ENCODE results near the gene TYMP.
"Not testable (repeated sequence)": the region's sequence is repeated elsewhere in the genome, so short reads cannot be mapped to it uniquely, and the experiment has no call there.

TYMP gene

DNA sequence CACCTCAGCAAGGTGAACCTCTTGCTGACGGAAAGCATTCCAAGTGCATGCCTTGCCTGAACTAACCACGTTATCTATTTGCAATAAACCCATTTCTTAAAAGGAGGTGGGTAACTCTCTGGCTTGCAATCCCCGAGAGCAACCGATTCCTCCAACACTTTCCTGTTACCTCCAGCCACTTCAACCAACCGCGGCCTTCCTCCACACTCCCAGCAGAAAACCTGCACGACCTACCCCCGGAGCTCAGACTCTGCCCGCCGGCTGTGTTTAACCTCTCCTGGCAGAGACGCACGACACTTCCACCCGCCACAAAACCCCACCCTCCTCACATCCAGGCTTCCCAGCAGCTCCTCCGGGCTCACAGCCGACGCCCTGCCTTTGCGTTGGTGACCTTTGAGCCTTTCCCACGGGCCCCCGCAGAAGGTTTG is 5.1 kb downstream of the TYMP start:
- no peak for DNase-seq (ENCODE audit: low spot score)

DNA sequence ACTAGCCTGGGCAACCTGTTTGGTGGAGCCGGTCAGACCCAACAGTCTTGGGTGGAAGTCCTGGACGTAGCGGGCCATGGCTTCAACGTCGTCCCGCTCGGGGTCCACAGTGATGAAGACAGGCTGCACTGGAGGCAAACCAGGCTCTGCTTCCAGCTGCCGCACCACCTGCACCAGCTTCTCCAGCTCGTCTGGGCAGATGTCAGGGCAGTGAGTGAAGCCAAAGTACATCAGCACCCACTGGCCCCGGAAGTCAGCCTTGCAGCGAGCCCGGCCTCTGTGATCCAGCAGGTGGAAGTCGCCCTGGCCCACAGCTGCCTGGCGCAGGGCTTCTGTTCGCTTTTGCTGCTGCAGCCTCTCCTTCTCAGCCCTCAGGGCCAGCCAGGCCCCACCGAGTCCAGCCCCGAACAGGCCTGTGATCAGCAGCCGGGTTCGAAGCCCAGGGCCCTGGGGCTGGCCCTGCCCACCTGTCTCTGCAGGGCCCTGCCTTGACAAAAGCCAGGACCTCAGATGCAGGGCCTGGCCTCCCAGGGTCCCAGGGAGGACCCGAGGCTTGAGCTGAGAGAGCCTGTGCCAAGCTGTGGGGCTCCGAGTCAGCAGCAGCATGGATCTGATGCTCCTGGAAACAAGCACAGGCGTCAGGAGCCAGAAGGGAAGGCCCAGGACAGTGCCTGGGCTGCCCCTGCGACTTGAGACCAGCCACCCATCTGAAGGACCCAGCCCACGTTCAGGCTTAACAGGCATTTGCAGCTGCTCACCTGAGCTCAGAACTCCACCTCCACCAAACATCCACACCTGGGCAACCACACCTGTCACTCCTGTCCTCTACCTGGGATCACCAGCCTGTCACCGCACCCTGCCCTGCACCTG is 5.8 kb downstream of the TYMP start:
- no peak for DNase-seq (ENCODE audit: low spot score)

DNA sequence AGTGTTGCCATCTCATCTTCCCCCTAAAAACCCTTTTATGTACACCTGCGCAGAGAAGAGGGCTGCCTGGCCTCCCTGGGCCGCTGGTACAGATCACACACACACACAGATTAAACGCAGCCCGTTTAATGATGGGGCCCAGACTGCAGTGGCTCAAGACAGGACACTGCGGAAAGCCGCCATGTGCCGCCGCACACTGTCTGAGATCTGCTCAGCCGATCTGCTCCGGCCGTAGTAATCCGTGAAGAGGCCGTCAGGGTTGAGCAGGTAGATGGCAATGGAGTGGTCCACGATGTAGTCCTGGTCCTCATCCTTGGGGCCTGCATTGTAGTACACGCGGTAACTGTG is 6.4 kb downstream of the TYMP start:
- DNase-seq (ENCODE audit: low spot score) = no peak

DNA sequence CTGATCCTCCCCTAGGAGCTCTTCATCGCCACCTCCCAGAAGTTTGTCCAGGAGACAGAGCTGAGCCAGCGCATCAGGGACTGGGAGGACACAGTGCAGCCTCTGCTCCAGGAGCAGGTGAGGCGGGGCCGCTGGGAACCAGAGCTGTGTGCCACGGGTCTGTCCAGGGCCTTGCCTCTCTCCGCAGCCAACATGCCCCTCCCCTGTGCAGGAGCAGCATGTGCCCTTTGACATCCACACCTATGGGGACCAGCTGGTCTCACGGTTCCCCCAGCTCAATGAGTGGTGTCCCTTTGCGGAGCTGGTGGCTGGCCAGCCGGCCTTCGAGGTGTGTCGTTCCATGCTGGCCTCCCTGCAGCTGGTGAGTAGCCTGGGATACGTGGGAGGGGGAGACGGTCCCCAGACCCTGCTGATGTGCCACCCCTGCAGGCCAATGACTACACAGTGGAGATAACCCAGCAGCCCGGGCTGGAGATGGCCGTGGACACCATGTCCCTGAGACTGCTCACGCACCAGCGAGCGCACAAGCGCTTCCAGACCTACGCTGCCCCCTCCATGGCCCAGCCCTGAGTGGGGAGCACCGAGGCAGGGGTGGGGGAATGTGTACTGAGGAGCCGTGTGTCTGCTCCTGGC is 6.9 kb downstream of the TYMP start:
- DNase-seq (ENCODE audit: low spot score) = no peak

DNA sequence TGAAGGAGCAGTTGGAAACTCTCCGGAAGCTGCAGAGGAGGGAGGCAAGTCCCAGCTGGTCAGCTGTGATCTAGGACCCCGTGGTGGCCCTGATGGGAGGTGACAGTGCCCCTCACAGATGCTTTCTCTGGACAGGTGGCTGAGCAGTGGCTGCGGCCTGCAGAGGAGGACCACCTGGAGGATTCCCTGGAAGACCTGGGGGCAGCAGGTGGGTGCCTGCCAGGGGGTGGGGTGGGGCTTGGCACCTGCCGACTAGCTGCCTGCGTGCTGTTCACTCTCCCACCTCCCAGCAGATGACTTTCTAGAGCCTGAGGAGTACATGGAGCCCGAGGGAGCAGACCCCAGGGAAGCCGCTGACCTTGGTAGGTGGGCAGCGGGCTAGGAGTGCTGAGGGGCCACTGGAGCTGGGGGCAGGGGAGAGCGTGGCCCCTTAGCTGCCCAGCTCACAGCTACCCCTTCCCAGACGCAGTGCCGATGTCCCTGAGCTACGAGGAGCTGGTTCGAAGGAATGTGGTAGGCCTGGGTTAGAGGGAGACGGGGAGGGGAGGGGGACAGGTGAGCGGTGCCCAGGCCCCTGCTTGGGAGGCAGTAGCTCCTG is 7.5 kb downstream of the TYMP start:
- DNase-seq (ENCODE audit: low spot score) = no peak

DNA sequence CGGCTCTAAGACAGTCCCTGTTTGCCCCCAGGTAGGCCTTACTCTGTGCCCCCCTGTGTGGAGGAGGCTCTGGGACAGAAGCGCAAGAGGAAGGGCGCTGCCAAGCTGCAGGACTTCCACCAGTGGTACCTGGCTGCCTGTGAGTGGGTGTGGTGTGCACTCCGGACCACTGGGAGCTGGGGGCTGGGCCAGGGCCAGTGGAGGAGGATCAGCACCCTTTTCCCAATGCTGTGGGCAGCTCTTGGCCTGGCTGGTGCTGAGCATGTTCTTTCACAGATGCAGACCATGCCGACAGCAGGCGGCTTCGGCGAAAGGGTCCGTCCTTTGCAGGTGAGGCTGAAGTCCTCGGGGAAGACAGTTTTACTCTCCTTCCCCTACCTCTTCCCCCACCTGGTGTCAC is 8.1 kb downstream of the TYMP start:
- no peak for DNase-seq (ENCODE audit: low spot score)

DNA sequence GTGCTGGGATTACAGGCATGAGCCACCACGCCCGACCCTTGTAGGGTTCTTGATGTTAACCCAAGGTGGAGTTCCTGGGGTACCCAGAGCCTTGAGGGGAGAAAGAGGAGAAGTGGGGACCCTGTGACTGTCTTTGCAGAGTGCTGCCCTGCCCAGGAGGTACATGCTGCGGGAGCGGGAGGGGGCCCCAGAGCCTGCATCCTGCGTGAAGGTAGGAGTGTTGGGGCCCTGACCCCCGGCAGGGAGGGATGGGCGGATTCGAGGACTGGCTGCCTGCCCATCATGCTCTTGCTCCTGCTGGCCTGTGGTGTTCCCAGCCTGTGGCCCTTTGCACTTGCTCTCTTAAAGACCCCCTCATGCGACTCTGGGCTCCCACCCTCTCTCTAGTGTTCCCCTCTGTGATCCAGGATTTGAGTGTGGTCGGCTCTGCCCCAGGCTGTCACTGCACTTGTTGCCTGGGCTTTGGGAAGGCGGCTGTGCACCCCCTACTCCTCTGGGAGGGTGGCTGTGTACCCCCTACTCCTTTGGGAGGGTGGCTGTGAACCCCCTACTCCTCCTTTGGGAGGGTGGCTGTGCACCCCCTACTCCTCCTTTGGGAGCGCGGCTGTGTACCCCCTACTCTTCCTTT is 8.9 kb downstream of the TYMP start:
- DNase-seq (ENCODE audit: low spot score) = no peak

DNA sequence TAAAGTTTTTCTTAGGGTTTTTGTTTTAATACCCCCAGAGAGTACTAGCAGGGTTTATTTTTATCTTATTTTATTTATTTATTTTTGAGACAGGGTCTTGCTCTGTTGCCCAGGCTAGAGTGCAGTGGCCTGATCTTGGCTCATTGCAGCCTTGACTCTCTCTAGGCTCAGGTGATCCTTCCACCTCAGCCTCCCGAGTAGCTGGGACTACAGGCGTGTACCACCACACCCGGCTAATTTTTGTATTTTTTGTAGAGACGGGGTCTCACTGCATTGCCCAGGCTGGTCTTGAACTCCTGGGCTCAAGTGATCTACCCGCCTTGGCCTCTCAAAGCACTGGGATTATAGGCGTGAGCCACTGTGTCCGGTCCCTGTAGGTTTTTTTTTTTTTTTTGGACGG is 9.6 kb downstream of the TYMP start:
- DNase-seq (ENCODE audit: low spot score) = not testable (repeated sequence)

DNA sequence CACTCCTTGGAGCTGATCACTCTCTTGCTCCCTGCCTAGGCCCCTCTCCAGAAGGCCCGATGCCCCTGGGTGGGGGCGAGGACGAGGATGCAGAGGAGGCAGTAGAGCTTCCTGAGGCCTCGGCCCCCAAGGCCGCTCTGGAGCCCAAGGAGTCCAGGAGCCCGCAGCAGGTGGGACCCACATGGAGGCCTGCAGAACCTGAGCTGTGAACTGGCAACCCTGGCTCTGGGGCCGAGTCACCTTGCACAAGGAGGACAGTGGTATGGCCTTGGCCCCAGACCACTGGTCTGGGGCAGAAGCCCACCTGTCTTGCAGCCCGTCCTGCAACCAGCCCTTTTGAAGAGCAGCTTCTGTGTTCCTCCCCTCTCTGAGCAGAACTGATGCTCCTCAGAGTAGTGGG is 10.7 kb downstream of the TYMP start:
- DNase-seq (ENCODE audit: low spot score) = no peak

DNA sequence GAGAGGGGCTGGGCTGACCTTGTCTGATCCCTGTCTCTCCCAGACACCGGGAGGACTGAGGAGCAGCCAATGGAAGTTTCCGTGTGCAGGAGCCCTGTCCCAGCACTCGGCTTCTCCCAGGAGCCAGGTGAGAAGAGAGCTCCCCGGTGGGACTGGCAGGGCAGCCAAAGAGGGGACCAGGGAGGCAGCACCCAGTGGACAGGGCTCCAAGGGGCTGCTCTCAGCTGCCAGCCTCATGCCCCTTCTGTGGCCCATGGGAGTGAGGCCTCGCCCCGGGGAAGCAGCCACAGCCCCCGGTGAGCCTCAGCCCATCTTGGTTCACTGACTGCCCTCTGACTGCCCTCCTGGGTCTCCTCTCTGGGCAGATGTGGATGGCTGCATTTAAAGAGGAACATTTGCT is 11.2 kb downstream of the TYMP start:
- no peak for DNase-seq (ENCODE audit: low spot score)

DNA sequence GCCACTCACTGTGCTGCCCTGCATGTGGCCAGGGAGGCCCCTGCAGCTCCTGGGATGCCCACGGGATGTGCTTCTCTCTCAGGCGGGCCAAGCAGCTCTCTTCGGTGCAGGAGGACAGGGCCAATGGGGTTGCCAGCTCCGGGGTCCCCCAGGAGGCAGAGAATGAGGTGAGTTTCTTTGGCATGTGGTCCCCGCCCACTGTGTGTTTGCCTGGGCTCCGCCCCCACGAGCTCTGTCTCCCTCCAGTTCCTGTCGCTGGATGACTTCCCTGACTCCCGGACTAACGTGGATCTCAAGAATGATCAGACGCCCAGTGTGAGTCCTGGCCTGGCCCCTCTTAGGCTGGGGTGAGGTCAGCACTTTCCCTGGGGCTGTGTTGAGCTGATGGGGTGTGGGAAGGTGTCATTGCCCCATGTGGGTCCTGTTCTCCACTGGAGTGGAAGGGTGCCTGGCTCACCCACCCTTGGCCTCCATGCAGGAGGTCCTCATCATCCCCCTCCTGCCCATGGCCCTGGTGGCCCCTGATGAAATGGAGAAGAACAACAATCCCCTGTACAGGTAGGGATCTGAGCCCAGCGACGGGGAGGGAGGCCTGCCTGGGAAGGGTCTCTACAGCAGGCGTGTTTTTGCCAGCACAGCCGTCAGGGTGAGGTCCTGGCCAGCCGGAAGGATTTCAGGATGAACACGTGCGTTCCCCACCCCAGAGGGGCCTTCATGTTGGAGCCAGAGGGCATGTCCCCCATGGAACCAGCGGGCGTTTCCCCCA is 12.1 kb downstream of the TYMP start:
- DNase-seq (ENCODE audit: low spot score) = no peak

DNA sequence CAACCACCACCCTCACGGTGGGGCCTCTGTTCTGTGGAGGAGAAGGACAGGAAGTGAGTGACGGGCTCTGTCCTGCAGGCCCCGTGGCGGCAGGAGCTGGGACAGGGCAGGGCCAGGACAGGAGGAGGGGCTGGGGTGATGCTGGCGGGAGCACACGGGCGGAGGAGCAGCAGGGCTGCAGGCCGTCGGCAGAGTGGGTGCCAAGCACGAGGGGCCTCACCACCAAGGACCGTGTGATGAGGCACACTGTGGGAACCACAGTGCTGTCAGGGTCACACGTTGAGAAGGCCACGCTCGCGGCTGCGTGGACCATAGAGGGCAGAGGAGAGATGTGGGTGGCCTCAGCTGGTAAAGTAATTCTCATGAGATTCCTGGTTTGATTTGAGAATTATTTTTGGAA is 12.9 kb downstream of the TYMP start:
- no peak for DNase-seq (ENCODE audit: low spot score)

DNA sequence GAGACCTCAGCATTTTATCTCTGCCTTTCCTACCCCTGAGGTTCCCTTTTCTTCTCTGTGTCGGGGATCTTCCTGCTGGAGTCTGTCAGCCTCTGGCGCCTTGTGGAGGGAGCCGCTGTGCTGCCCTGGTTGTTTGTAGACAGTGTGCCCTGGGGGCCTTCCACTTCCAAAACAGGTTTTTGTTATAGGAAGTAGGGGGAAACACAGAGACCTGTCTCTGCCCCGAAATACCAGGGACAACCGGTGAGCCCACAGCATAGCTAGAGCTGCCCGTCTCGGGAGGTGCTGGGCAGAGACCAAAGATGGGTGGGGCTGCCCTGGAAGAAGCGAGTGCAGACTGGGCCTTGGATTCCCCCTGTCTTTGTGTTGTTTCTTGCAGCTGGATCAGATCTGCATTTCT is 13.7 kb downstream of the TYMP start:
- no peak for DNase-seq (ENCODE audit: low spot score)

DNA sequence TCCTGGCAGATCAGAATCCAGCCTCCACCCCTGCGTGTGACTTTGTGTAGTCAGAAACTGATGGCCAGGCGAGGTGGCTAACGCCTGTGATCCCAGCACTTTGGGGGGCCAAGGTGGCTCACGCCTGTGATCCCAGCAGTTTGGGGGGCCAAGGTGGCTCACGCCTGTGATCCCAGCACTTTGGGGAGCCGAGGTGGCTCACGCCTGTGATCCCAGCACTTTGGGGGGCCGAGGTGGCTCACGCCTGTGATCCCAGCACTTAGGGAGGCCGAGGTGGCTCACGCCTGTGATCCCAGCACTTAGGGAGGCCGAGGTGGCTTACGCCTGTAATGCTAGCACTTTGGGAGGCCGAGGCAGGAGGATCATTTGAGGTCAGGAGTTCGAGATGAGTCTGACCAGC is 16.6 kb downstream of the TYMP start:
- DNase-seq (ENCODE audit: low spot score) = no peak

DNA sequence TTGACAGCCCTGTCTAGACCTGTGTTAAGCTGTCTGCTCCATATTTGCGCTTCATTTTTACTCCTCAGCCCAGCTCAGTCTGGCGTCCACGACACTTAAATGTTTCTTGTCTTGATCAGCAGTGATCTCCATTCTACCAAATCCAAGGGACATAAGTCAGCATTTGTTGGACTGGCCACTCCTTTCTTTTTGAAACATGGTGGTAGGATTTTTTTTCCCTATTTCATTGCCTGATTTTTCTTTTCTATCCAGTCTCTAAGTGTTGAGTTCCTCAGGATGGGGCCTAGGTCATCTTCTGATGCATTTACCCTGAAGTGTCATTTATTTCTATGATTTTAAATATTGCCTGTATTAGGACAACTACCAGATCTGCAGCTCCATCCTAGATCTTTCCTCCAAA is 20.9 kb downstream of the TYMP start:
- no peak for DNase-seq (ENCODE audit: low spot score)

DNA sequence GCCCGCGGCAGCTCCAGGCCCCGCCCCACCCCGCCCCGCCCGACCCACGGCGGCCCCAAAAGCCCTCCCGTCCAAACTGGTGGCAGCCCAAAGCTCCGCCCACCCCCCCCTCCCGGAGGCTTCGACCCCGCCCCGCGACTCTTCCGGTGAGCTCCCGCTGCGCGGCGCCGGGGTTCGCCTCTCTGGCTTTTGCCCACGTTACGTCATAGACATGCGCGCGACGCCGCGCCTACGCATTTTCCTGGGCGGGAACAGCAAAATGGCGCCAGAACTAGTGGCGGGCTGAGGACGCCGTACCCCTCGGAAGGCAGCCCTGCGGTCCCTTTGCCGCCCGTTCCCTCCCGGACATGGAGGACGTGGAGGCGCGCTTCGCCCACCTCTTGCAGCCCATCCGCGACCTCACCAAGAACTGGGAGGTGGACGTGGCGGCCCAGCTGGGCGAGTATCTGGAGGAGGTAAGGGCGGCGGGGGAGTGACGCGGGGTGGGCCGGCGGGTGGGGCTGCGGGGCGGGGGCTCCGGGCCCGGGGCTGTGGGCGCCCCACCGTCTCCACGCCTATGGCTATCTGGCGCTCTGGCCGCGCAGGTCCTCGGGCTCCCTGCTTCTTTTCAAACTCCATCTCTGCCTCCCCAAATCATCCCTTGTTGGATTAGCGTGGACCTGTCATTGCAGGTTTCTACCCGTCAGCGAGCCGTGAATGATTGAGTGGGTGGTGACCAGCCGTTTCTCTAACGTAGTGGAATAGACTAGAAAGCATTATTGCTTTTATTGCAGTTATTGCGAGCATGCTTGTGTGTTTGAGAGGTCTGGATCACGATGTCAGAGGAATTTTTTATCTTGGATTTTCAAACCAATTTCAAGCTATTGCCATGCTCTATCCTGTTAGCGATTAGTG is 21.6 kb downstream of the TYMP start, which contains the start of gene NCAPH2:
Gene NCAPH2 (plus strand): TSS at position 234 of the 894 bp plus-strand sequence. CDS start 114 bp downstream, at position 348.
- peak; percentile 98 for DNase-seq (ENCODE audit: low spot score)

DNA sequence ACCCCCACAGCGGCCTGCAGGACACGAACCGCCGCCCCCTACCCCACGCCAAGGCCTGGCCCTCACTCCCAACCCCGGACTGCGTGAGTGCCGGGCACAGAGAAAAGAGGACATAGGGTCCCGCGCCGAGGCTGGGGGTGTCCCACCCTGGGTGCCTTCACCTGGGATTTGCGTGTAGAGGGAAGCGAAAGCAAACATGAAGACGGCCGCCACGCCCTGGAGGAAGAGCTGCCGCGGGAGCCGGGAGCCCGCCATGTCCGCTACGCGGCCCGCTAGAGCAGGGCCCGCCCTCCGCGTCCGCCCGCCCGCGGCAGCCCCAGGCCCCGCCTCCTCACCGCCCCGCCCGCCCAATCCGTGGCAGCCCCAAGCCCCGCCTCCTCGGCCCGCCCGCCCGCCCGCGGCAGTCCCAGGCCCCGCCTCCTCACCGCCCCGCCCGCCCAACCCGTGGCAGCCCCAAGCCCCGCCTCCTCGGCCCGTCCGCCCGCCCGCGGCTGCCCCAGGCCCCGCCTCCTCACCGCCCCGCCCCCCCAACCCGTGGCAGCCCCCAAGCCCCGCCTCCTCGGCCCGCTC is 22.3 kb downstream of the TYMP start, which contains the start of gene LMF2:
Gene LMF2 (minus strand): TSS at position 282 of the 570 bp plus-strand sequence. CDS start 27 bp downstream, at position 255.
- DNase-seq (ENCODE audit: low spot score) = peak; percentile 91

DNA sequence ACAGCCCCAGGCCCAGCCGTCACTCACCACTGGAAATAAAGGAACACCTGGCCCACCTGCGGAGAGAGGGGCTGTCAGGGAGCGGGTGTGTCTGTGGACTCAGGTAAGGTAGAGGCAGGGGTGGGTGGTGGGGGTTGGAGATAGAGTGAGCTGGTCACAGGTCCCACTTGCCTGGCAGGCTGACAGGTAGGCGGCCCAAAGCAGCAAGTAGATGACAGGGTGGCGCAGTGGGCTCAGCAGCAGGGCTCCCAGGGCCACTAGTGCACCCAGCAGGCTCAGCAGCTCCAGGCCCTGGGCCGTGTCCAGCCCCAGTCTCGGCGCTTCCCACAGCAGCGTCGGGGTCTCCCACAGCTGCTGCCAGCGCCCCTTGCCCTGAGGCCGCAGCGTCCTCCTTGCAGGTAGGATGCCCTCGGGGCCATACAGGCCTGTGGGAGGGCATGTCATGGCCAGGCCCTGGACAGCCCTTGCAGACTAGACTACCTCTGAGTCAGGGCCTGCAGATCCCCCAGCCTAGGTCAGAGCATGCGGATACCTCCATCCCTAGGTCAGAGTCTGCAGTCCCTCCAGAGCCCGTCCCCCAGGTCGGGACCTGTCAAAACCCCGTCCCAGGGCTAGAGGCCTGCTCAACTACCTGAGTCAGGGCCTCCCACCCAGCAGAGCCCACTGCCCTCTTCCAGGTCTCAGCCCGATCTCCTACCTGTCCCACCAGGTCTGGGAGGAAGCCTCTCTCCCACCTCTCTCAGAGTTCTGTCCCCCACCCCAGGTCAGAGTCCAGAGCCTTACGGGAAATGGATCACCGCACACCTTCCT is 23.0 kb downstream of the TYMP start:
- DNase-seq (ENCODE audit: low spot score) = no peak

DNA sequence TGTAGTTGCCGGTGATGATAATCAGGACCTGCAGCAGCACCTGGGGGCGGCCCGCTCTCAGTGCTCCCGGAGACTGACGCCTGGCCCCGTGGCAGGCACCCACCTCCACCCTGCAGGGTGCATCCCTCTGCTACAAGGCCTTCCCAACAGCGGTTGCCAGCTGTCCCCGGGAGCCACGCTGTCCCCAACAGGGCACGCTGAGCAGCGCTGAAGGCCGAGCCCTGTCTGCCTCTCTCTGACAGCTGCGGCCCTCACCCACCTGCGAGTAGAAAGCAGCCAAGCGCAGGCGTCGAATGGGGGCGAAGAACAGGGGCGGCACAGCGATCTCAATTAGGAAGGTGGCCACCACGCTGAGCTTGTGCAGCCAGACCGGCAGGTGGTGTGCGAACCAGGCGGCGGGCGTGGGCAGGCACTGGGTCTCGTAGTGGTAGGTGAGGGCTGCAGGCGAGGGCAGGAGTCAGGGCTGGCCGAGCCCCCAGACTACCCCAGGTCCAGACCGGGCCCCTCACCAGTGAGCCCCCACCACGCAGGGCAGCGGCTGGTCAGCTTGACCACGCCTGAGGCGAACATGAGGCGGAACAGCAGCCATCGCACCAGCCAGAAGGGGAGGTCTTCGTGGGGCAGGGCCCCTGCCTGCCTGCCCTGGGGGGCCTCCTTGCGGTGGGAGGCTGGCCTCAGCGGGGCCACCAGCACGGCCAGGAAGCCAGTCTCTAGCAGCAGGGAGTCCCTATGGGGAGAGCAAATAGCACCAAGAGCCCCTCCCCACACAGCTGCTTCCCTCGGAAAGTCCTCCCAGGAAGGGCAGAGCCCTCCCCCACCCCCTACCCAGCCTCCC is 23.8 kb downstream of the TYMP start:
- no peak for DNase-seq (ENCODE audit: low spot score)

All from activated CD4-positive, alpha-beta T cell treated with anti-CD3 and anti-CD28 coated beads, Interleukin-2, Interleukin-4, amounts not matched to agents 100 ng/mL and 50 ng/mL, durations not matched to agents 16 hours and 8 hours (primary cell).